Measurements from ENCODE around the gene OXER1. TPM values are rescaled to one million over a fixed set of nuclear protein-coding genes. Genes with fewer than 3 reads are reported as not detected.

OXER1 gene
- total RNA-seq, 2 donors from 2014 or later = 0.30 to 1.9 TPM

DNA sequence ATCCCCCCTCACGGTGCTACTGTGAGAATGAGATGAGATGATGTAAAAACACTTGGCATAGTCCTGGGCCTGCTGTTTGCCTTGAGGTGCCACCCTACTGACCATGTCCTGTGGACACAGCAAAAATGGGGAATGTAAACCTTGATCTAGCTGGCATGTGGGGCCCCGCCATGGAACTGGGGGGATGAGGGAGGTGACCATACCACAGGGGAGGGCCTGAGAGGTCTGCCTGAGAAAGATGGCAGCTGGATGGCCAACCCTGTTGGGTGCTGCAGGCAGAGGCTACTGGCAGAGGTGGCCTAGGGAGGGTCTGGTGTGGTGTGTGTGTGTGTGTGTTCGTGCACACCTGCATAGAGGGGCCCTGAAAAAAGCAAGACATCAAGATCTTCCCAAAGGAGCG, 27.7 kb upstream of the OXER1 start:
- DNase-seq (no peak), ATAC-seq (replicated peaks in 1 of 2) (no peak)
- Mint-ChIP-seq H3K9me3 (no peaks in the 10 kb centered on the region), H3K36me3 (ENCODE audit: insufficient read depth in 2 of 2) (peaks cover 2 to 11% of the 10 kb centered on the region in 2 donors), H3K4me3 (peak overlapping the region; percentile 73 to 85), H3K27ac (no peak overlapping the region), H3K4me1 (ENCODE audit: low read depth) (peaks cover 63% of the 10 kb centered on the region), H3K27me3 (ENCODE audit: low read depth) (peaks cover 44% of the 10 kb centered on the region)

DNA sequence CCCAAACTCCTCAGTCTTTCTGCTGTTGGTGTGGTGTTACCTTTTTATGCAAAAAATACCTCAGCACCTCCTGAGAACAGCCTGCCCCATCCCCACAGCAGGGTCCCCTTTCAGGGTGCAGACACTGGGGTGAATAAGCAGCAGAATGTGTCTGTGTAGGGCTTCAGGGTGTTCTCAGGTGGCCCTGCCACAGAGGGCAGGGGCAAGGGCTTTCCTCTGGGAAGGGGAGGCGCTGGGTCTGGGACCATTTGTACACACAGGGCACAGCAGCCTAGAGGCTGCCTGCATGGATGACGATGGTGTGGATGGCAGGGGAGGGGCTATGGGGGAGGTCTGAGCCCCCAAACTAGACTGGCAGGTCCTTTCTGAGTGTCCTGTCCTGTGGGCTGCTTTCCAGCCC, 25.8 kb upstream of the OXER1 start:
- no peaks in the 10 kb centered on the region for H3K9me3 Mint-ChIP-seq
- no peak overlapping the region for H3K4me3 Mint-ChIP-seq
- DNase-seq (no peak), ATAC-seq (replicated peaks in 1 of 2) (no peak)
- H3K4me1 Mint-ChIP-seq (ENCODE audit: low read depth) = peaks cover 45% of the 10 kb centered on the region
- peaks cover 42% of the 10 kb centered on the region for H3K27me3 Mint-ChIP-seq (ENCODE audit: low read depth)
- no peak overlapping the region for H3K27ac Mint-ChIP-seq
- peaks cover 2 to 11% of the 10 kb centered on the region in 2 donors for H3K36me3 Mint-ChIP-seq (ENCODE audit: insufficient read depth in 2 of 2)

DNA sequence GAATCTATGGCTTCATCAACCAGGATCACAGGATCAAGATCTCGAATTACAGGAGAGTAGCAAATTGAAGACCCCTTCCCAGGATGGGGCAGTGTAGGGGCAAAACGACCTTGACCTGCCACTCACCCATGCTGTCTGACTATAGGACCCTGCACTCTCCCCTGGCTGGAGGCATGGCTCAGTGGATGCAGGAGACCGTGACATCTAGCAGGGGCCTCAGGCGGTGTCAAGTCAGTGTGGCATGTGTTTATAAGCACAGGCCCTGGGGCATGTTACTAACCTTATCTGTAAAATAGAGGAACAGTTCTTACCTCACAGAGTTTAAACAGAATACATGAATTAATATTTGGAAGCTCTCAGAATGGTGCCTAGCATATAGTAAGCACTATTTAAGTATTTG, 24.9 kb upstream of the OXER1 start:
- DNase-seq (no peak), ATAC-seq (replicated peaks in 1 of 2) (no peak)
- H3K36me3 Mint-ChIP-seq (ENCODE audit: insufficient read depth in 2 of 2) = peaks cover 2 to 10% of the 10 kb centered on the region in 2 donors
- no peaks in the 10 kb centered on the region for H3K9me3 Mint-ChIP-seq
- no peak overlapping the region for H3K27ac Mint-ChIP-seq
- no peak overlapping the region for H3K4me3 Mint-ChIP-seq
- peaks cover 36% of the 10 kb centered on the region for H3K4me1 Mint-ChIP-seq (ENCODE audit: low read depth)
- peaks cover 33% of the 10 kb centered on the region for H3K27me3 Mint-ChIP-seq (ENCODE audit: low read depth)

DNA sequence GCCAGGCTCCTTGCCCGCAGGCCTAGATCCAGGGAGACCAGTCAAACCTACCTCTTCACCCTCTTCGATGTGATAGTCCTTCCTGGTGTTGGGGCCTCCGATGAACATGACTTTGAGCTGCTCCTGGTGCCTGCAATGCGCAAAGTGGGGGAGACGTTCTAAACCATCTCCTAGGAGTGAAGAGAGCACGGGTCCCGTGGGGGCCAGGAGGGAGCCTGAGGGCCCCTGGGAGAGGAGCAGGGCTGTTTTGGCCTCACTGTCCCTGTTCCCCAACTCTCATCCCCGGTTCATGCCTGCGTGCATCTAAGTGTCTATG, 24.5 kb upstream of the OXER1 start:
- DNase-seq (no peak), ATAC-seq (replicated peaks in 1 of 2) (no peak)
- Mint-ChIP-seq H3K4me3 (no peak overlapping the region), H3K4me1 (ENCODE audit: low read depth) (peaks cover 32% of the 10 kb centered on the region), H3K27ac (no peak overlapping the region), H3K27me3 (ENCODE audit: low read depth) (peaks cover 29% of the 10 kb centered on the region), H3K9me3 (no peaks in the 10 kb centered on the region), H3K36me3 (ENCODE audit: insufficient read depth in 2 of 2) (peaks cover 2 to 8% of the 10 kb centered on the region in 2 donors)

DNA sequence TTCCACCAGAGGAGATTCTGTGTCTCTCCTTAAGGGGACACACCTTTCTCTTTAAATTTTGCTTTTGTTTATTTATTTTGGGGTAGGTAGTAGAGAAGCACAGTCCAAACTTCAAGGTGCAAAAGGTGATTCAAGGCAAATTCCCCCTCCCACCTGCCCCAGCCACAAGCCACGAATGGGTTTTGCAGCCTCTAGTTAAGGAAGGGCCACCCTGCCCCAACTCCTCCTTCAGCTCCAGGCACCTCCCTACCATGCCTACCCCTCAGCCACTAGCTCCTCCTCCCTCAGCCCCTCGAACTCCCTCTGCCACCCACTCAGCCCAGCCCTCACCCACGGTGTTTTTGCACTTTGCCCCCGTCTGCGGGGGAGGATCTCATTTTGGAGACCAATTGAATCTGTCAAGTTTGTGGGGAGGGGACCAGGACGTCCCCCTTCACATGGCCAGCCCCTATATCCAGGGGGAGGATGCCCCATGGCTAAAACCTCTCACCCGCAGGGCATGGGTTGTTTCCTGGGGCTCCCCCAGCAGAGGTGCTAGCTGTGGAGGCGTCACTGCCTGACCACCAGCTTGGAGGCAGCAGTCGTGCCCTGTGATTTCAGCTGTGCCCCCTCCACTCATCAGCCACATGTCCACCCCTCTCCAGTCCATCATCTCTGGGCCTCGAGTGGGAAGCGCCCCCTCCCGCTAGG, 24.0 kb upstream of the OXER1 start:
- Mint-ChIP-seq H3K27me3 (ENCODE audit: low read depth) (peaks cover 26% of the 10 kb centered on the region), H3K9me3 (no peaks in the 10 kb centered on the region), H3K4me1 (ENCODE audit: low read depth) (peaks cover 29% of the 10 kb centered on the region), H3K36me3 (ENCODE audit: insufficient read depth in 2 of 2) (peaks cover 2 to 8% of the 10 kb centered on the region in 2 donors), H3K27ac (no peak overlapping the region), H3K4me3 (no peak overlapping the region)
- DNase-seq (peak in 1 of 2 donors; percentile 42), ATAC-seq (replicated peaks in 1 of 2) (peak; percentile 35 to 52)

DNA sequence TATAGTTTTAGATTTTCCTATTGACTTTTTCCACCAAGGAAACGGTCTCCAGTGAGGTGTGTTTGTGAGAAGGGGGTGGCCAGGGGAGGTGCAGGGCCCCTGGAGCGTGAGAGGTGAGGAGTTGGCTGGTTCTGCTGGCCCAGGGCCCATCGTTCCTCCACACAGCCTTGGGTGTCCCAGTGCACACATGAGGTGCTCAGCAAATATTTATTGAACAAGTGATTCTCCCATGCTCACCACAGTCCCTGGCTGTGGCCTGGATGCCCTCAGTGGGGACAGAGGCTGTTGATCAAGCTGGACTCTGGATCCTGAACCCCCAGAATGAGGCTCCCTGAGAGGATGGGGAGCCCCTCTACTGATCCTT, 23.5 kb upstream of the OXER1 start:
- ATAC-seq (replicated peaks in 1 of 2) (no peak), DNase-seq (no peak)
- no peak overlapping the region for H3K27ac Mint-ChIP-seq
- H3K36me3 Mint-ChIP-seq (ENCODE audit: insufficient read depth in 2 of 2) = peaks cover 2 to 8% of the 10 kb centered on the region in 2 donors
- H3K4me1 Mint-ChIP-seq (ENCODE audit: low read depth) = peaks cover 29% of the 10 kb centered on the region
- peaks cover 26% of the 10 kb centered on the region for H3K27me3 Mint-ChIP-seq (ENCODE audit: low read depth)
- no peaks in the 10 kb centered on the region for H3K9me3 Mint-ChIP-seq
- H3K4me3 Mint-ChIP-seq = no peak overlapping the region

DNA sequence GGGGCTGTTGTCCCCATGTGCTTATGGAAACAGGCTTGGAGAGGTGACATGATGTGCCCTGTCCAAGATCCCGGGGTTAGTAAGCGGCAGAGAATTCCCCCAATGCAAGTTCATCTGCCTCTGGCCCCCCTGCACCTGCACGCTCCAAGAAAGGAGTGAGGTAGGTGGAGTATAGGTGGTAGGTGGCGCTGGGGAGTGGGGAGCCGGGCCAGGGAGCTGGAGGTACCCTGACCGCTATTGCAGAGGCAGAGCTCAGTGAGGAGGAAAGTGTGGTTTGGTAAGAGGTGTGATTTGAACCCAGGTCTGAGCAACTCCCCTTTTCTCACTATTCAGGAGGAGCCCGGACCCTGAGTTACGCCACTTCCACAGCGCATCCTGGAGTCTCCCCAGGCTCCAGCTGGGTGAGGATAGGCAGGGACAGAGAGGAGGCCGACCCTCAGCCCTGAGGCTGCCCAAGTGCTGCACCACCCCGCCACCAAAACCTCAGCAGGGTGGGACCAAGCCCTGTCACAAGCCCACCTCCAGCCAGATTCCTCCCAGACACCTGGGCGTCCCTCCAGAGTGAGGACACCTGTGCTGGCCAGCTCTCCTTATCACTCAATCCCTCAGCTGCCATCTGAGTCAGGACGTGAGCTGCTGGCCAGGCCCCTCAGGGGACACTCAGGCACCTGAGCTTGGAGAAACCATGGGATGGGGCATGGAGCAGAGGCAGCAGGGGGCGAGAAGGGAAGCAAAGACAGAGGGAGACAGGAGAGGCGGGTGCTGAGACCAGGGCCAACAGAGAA, 22.8 kb upstream of the OXER1 start:
- ATAC-seq (replicated peaks in 1 of 2) = no peak
- Mint-ChIP-seq H3K27ac (no peak overlapping the region), H3K4me1 (ENCODE audit: low read depth) (peaks cover 24% of the 10 kb centered on the region), H3K9me3 (no peaks in the 10 kb centered on the region), H3K36me3 (ENCODE audit: insufficient read depth in 2 of 2) (peaks cover 0 to 4% of the 10 kb centered on the region in 2 donors), H3K27me3 (ENCODE audit: low read depth) (peaks cover 22% of the 10 kb centered on the region), H3K4me3 (no peak overlapping the region)
- no peak for DNase-seq

DNA sequence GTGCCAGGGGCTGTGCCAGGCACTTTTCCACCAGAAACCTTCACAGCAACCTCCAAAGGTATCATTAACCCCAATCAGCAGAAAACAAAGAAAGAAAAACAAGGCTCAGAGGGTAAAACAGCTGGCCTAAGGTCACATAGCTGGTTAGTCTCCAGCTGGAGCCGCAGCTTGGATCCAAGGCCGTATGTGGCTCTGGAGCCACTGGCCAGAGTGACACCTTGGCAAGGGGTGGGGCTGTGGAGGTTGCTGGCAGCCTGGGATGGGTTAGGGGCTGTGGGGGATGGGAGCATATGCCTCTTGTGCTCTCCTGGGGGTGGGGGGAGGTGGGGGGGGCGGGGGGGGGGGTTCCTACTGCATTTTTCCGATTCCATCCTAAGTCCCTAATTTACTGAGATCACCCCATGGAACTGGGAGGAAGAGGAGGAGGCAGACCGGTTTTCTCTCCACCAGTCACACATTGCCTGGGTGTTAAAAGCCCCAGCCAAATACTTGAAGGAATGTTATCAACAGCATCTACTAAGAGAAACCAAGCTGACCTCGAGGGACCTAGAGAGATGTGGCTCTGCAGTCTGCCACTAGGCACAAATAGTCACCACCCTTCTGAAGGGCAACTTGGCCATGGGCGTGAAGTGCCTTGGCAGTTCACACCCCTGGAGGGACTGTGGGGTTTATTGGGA, 20.4 kb upstream of the OXER1 start:
- no peaks in the 10 kb centered on the region for H3K9me3 Mint-ChIP-seq
- no peak overlapping the region for H3K27ac Mint-ChIP-seq
- peaks cover 11% of the 10 kb centered on the region for H3K4me1 Mint-ChIP-seq (ENCODE audit: low read depth)
- no peaks in the 10 kb centered on the region for H3K27me3 Mint-ChIP-seq (ENCODE audit: low read depth)
- DNase-seq (no peak), ATAC-seq (replicated peaks in 1 of 2) (no peak)
- no peak overlapping the region for H3K4me3 Mint-ChIP-seq
- peaks cover 3 to 4% of the 10 kb centered on the region in 2 donors for H3K36me3 Mint-ChIP-seq (ENCODE audit: insufficient read depth in 2 of 2)

DNA sequence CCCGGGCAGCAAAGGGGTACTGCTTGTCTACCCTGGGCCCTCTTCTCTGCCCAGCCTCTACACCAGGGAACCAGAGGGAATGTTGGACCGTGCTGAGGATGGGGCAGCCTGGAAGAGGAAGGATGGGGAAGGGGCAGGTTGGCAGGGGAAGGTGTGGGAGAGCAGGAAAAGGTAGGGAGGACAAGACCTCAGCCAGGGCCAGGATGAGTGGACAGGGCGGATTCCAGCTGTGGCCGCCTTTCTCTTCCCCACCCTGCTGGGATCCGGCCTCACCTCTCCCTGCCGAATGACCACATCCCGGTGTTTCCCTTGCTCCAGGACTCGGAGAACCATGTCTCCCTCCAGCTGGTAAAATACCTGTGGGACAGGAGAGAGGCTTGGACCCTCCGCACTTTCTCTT, 19.6 kb upstream of the OXER1 start:
- H3K36me3 Mint-ChIP-seq (ENCODE audit: insufficient read depth in 2 of 2) = peaks cover 3 to 4% of the 10 kb centered on the region in 2 donors
- H3K27ac Mint-ChIP-seq = no peak overlapping the region
- no peak overlapping the region for H3K4me3 Mint-ChIP-seq
- no peak for ATAC-seq (replicated peaks in 1 of 2)
- no peak for DNase-seq
- H3K27me3 Mint-ChIP-seq (ENCODE audit: low read depth) = no peaks in the 10 kb centered on the region
- no peaks in the 10 kb centered on the region for H3K9me3 Mint-ChIP-seq
- H3K4me1 Mint-ChIP-seq (ENCODE audit: low read depth) = peaks cover 11% of the 10 kb centered on the region

DNA sequence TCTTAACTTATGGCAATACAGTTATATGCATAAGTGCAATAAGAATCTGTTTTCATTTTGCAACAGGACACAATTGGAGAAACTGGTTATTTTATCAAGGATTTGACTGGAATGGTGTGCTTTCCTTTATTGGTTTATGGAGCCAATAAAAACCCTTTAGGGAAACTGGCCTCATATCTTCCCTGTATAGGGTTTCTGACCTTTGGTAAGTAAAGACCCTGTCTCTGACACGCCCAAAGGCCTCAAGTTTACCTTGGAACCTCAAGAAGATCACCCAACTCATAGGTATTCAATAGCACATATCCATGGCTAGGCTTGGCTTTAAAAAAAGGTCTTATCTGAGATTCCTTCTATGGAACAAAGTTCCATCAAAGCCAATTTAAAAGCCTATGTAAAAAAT, 17.2 kb upstream of the OXER1 start:
- no peaks in the 10 kb centered on the region for H3K27me3 Mint-ChIP-seq (ENCODE audit: low read depth)
- no peak overlapping the region for H3K27ac Mint-ChIP-seq
- peaks cover 5 to 11% of the 10 kb centered on the region in 2 donors for H3K36me3 Mint-ChIP-seq (ENCODE audit: insufficient read depth in 2 of 2)
- H3K4me1 Mint-ChIP-seq (ENCODE audit: low read depth) = peaks cover 5% of the 10 kb centered on the region
- H3K4me3 Mint-ChIP-seq = no peak overlapping the region
- DNase-seq (no peak), ATAC-seq (replicated peaks in 1 of 2) (no peak)
- H3K9me3 Mint-ChIP-seq = peaks cover 0 to 2% of the 10 kb centered on the region in 2 donors

DNA sequence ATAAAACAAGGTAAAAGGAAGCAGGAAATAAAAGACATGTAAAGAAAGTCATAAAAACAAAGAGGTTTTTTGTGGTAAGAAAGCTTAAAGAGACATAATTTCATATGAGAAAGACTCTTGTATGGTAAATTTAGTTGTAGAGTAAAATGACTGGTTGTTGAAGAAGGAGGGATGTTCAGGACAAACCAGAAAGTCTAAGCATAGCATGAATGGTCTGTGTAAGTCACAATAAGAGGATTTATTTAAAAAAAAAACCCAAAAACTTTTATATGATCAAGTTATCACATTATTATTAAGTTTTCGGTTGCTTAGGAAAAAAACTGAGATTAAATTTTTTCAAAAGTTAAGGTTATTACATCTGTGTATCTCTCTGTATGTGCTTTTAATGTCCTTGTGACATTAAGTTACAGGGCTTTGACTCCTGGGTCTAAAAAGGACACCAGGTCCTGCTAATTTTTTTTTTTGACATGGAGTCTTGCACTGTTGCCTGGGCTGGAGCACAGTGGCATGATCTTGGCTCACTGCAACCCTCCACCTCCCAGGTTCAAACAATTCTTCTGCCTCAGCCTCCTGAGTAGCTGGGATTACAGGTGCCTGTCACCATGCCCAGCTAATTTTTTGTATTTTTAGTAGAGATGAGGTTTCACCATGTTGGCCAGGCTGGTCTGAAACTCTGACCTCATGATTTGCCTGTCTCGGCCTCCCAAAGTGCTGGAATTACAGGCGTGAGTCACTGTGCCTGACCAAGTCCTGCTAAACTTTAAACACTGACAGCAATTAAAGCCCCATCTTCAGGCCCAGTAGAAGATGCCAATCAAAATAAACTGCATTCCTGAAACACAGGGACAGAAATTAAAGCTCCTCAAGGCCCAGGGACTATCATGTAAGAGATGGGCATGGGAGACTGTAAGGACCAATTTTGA, 14.2 kb upstream of the OXER1 start:
- Mint-ChIP-seq H3K36me3 (ENCODE audit: insufficient read depth in 2 of 2) (peaks cover 5 to 11% of the 10 kb centered on the region in 2 donors), H3K27ac (no peak overlapping the region), H3K4me1 (ENCODE audit: low read depth) (peaks cover 24% of the 10 kb centered on the region), H3K9me3 (peaks cover 0 to 2% of the 10 kb centered on the region in 2 donors), H3K4me3 (no peak overlapping the region), H3K27me3 (ENCODE audit: low read depth) (no peaks in the 10 kb centered on the region)
- no peak for ATAC-seq (replicated peaks in 1 of 2)
- DNase-seq = no peak

DNA sequence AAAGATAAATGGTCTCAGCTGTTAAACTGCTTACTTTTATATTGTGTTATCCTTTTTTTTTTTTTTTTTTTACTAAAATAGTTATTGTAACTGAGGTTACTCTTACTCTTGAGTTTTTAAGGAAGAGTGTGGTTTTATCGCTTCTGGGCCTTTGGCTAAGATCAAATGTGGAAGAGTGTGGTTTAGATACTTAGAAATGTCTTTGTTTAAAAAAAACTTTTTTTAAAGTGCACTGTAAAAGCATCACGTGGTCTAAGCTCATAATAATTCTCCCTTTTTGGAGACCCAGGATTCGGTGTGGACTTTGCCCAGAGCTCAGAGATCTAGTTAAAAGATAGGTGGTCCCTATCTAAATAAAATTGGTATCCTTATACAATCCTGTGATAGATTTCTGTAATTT, 11.9 kb upstream of the OXER1 start:
- DNase-seq = no peak
- no peaks in the 10 kb centered on the region for H3K27me3 Mint-ChIP-seq (ENCODE audit: low read depth)
- peaks cover 2 to 11% of the 10 kb centered on the region in 2 donors for H3K36me3 Mint-ChIP-seq (ENCODE audit: insufficient read depth in 2 of 2)
- H3K9me3 Mint-ChIP-seq = peaks cover 0 to 2% of the 10 kb centered on the region in 2 donors
- H3K4me1 Mint-ChIP-seq (ENCODE audit: low read depth) = peaks cover 24% of the 10 kb centered on the region
- peak overlapping the region in 1 of 2 donors; percentile 29 for H3K4me3 Mint-ChIP-seq
- no peak for ATAC-seq (replicated peaks in 1 of 2)
- peak overlapping the region; percentile 68 for H3K27ac Mint-ChIP-seq
